GM18498 (cell line): ENCODE data around the gene SLC22A1.
A peak's percentile ranks its signal among the peaks of the same experiment; 100 is the strongest.
"Not testable (repeated sequence)": the region's sequence is repeated elsewhere in the genome, so short reads cannot be mapped to it uniquely, and the experiment has no call there.

ENCODE experiments used
- ATAC-seq: cut with Tn5 transposase; IDR thresholded peaks from one replicate; pipeline ENCODE4 v1.9.1; 2021; ENCODE audit warnings: mild to moderate bottlenecking, moderate library complexity; ENCODE audit not compliant: unreplicated experiment

Gene SLC22A1

GRCh38 chr6:160093061-160093460 is 28.6 kb upstream of the SLC22A1 start:
- no peak for ATAC-seq

GRCh38 chr6:160093946-160094345 is 27.7 kb upstream of the SLC22A1 start:
- no peak for ATAC-seq

GRCh38 chr6:160095146-160095845 is 26.3 kb upstream of the SLC22A1 start:
- ATAC-seq = no peak

GRCh38 chr6:160101277-160102205 is 20.1 kb upstream of the SLC22A1 start:
- ATAC-seq = no peak

- ATAC-seq = no peak
These were observed 19.2 kb upstream of the SLC22A1 start for GRCh38 chr6:160102399-160102798.

- ATAC-seq = peak; percentile 49
These were observed 18.4 kb upstream of the SLC22A1 start for GRCh38 chr6:160102956-160103824.

GRCh38 chr6:160103825-160104100 is 17.9 kb upstream of the SLC22A1 start:
- no peak for ATAC-seq

GRCh38 chr6:160104821-160105517 is 16.6 kb upstream of the SLC22A1 start:
- ATAC-seq = no peak

- no peak for ATAC-seq
These were observed 15.6 kb upstream of the SLC22A1 start for GRCh38 chr6:160106010-160106409.

GRCh38 chr6:160106701-160107100 is 14.9 kb upstream of the SLC22A1 start:
- no peak for ATAC-seq

GRCh38 chr6:160108077-160108476 is 13.5 kb upstream of the SLC22A1 start:
- no peak for ATAC-seq

GRCh38 chr6:160110586-160111123 is 11.0 kb upstream of the SLC22A1 start:
- ATAC-seq = no peak

GRCh38 chr6:160111806-160112205 is 9.8 kb upstream of the SLC22A1 start:
- no peak for ATAC-seq

- no peak for ATAC-seq
These were observed 8.9 kb upstream of the SLC22A1 start for GRCh38 chr6:160112628-160113299.

- ATAC-seq = not testable (repeated sequence)
These were observed 7.1 kb upstream of the SLC22A1 start for GRCh38 chr6:160114536-160114935.

GRCh38 chr6:160115421-160115820 is 6.2 kb upstream of the SLC22A1 start:
- no peak for ATAC-seq

GRCh38 chr6:160116411-160116810 is 5.2 kb upstream of the SLC22A1 start:
- ATAC-seq = no peak

GRCh38 chr6:160117137-160117536 is 4.5 kb upstream of the SLC22A1 start:
- no peak for ATAC-seq

- no peak for ATAC-seq
These were observed 2.9 kb upstream of the SLC22A1 start for GRCh38 chr6:160118620-160119229.
